Measurements from ENCODE around the gene UBAC2. TPM values are rescaled to one million over a fixed set of nuclear protein-coding genes. Genes with fewer than 3 reads are reported as not detected.
A peak's percentile ranks its signal among the peaks of the same experiment; 100 is the strongest.

Gene UBAC2
- total and polyA plus RNA-seq, 2 donors (not counting 1 experiment from before 2014, with no cell fraction given) = 32.4 to 87.4 TPM

- Histone ChIP-seq H3K27ac (ENCODE audit: insufficient read depth, low read length) (no peak overlapping the region), H3K4me2 (ENCODE audit: extremely low read depth, insufficient read depth, low read length) (no peak overlapping the region), H3K4me3 (replicated peaks in 1 of 4; ENCODE audit: control extremely low read depth in 1 of 4, insufficient read depth in 1 of 4, low read depth in 3 of 4, low read length in 4 of 4) (no peak overlapping the region), H3K27me3 (ENCODE audit: control insufficient read depth, insufficient read depth, low read length) (no peaks in the 10 kb centered on the region), H3K9me3 (ENCODE audit: control insufficient read depth, insufficient read depth, low read depth, low read length) (no peaks in the 10 kb centered on the region), H3K79me2 (ENCODE audit: control insufficient read depth, insufficient read depth, low read length) (peaks cover 16% of the 10 kb centered on the region), H2AFZ (ENCODE audit: low read length) (no peak overlapping the region), H3K9ac (ENCODE audit: insufficient read depth, low read length) (no peak overlapping the region), H4K20me1 (ENCODE audit: control insufficient read depth, extremely low read depth, insufficient read depth, low read length) (no peaks in the 10 kb centered on the region), H3K36me3 (ENCODE audit: control insufficient read depth, insufficient read depth, low read length) (no peaks in the 10 kb centered on the region), H3K4me1 (ENCODE audit: control insufficient read depth, extremely low read depth, insufficient read depth, low read length) (peaks cover 5% of the 10 kb centered on the region)
- peak; percentile 22 to 32 for DNase-seq (ENCODE audit: low read depth in 2 of 2)
- TF ChIP-seq CTCF (conservative IDR thresholded peaks at IDR 0.05 in 1 of 2, IDR thresholded peaks at IDR 0.05 in 1 of 2; ENCODE audit: low read depth in 1 of 2, low read length in 2 of 2) (no peak), EZH2 (IDR thresholded peaks at IDR 0.05; ENCODE audit: low read length, missing control alignments) (no peak)
Measured at GRCh38 chr13:99226513-99226912, 25.9 kb downstream of the UBAC2 start.

GRCh38 chr13:99227331-99227900 lies 26.8 kb downstream of the UBAC2 start:
- Histone ChIP-seq H3K79me2 (ENCODE audit: control insufficient read depth, insufficient read depth, low read length) (peaks cover 15% of the 10 kb centered on the region), H3K27ac (ENCODE audit: insufficient read depth, low read length) (no peak overlapping the region), H3K4me1 (ENCODE audit: control insufficient read depth, extremely low read depth, insufficient read depth, low read length) (peaks cover 5% of the 10 kb centered on the region), H3K9me3 (ENCODE audit: control insufficient read depth, insufficient read depth, low read depth, low read length) (no peaks in the 10 kb centered on the region), H3K36me3 (ENCODE audit: control insufficient read depth, insufficient read depth, low read length) (no peaks in the 10 kb centered on the region), H3K4me3 (replicated peaks in 1 of 4; ENCODE audit: control extremely low read depth in 1 of 4, insufficient read depth in 1 of 4, low read depth in 3 of 4, low read length in 4 of 4) (no peak overlapping the region), H2AFZ (ENCODE audit: low read length) (no peak overlapping the region), H3K27me3 (ENCODE audit: control insufficient read depth, insufficient read depth, low read length) (no peaks in the 10 kb centered on the region), H4K20me1 (ENCODE audit: control insufficient read depth, extremely low read depth, insufficient read depth, low read length) (no peaks in the 10 kb centered on the region), H3K4me2 (ENCODE audit: extremely low read depth, insufficient read depth, low read length) (no peak overlapping the region), H3K9ac (ENCODE audit: insufficient read depth, low read length) (no peak overlapping the region)
- TF ChIP-seq EZH2 (IDR thresholded peaks at IDR 0.05; ENCODE audit: low read length, missing control alignments) = no peak
- TF ChIP-seq CTCF (conservative IDR thresholded peaks at IDR 0.05 in 1 of 2, IDR thresholded peaks at IDR 0.05 in 1 of 2; ENCODE audit: low read depth in 1 of 2, low read length in 2 of 2) = no peak
- no peak for DNase-seq (ENCODE audit: low read depth in 2 of 2)

- H3K9ac ChIP-seq (ENCODE audit: insufficient read depth, low read length) = no peak overlapping the region
- H3K9me3 ChIP-seq (ENCODE audit: control insufficient read depth, insufficient read depth, low read depth, low read length) = no peaks in the 10 kb centered on the region
- no peaks in the 10 kb centered on the region for H3K36me3 ChIP-seq (ENCODE audit: control insufficient read depth, insufficient read depth, low read length)
- no peak overlapping the region for H2AFZ ChIP-seq (ENCODE audit: low read length)
- H3K4me2 ChIP-seq (ENCODE audit: extremely low read depth, insufficient read depth, low read length) = no peak overlapping the region
- no peak for DNase-seq (ENCODE audit: low read depth in 2 of 2)
- TF ChIP-seq CTCF (conservative IDR thresholded peaks at IDR 0.05 in 1 of 2, IDR thresholded peaks at IDR 0.05 in 1 of 2; ENCODE audit: low read depth in 1 of 2, low read length in 2 of 2) (no peak), EZH2 (IDR thresholded peaks at IDR 0.05; ENCODE audit: low read length, missing control alignments) (no peak)
- H3K4me3 ChIP-seq (replicated peaks in 1 of 4; ENCODE audit: control extremely low read depth in 1 of 4, insufficient read depth in 1 of 4, low read depth in 3 of 4, low read length in 4 of 4) = no peak overlapping the region
- H3K27ac ChIP-seq (ENCODE audit: insufficient read depth, low read length) = no peak overlapping the region
- peaks cover 15% of the 10 kb centered on the region for H3K79me2 ChIP-seq (ENCODE audit: control insufficient read depth, insufficient read depth, low read length)
- H4K20me1 ChIP-seq (ENCODE audit: control insufficient read depth, extremely low read depth, insufficient read depth, low read length) = no peaks in the 10 kb centered on the region
- H3K27me3 ChIP-seq (ENCODE audit: control insufficient read depth, insufficient read depth, low read length) = no peaks in the 10 kb centered on the region
- H3K4me1 ChIP-seq (ENCODE audit: control insufficient read depth, extremely low read depth, insufficient read depth, low read length) = peaks cover 5% of the 10 kb centered on the region
Measured at GRCh38 chr13:99227909-99228688, 27.4 kb downstream of the UBAC2 start.

Measured in fibroblast of lung (primary cell).